CD4-positive, alpha-beta T cell treated with Interleukin-17A for 1 hour (primary cell): ENCODE data around the gene MRPL19.
"Not testable (repeated sequence)": the region's sequence is repeated elsewhere in the genome, so short reads cannot be mapped to it uniquely, and the experiment has no call there.

ENCODE experiments used
- DNase-seq: peaks from one replicate; pipeline ENCODE4 v3.0.0-alpha.2; 2020

Gene MRPL19

DNA sequence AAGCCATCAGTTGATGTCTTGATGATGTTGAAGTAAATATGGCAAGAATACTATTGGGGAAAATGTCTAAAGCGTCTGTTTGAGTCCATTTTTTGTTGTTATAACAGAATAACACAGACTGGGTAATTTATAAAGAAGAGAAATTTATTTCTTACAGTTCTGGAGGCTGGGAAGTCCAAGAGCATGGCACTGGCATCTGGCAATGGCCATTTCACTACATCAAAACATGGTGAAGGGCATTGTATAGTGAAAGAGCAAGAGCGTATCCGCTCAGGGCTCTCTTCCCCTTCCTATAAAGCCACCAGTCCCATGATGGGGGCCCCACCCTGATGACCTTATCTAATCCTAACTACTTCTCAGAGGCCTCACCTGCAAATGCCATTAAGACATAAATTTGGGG lies 29.6 kb upstream of the MRPL19 start:
- DNase-seq, result no peak

DNA sequence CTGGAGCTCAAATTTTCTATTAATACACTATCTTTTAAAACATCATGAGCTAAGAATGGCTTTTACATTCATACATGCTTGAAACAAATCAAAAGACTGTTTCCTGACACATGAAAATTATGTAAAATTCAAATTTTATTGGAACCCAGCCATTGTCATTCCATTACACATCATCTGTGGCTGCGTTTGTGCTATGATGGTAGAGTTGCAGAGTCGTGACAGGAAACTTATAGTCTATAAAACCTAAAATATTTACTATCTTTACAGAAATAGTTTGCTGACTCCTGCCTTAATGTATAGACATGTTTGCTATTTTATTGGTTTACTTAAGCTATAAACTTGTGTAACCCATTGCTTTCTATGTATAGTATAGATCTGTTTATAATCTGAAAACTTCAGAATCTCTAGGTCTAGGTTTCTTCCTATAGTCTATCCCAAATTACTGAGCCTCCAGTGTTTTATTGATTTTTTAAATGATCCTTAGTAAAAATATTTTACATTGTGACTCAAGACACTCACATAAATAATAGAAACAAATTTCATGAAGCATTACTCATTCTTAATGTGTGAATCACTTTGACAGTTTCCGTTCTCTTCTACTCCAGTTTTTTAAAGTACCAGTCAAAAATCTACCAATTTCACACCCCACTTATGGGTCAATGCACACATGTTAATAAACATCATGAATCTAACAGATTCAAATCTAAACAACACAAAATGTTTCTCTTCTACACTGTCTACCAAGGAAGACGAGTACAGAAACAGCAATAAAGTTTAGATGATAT lies 26.4 kb upstream of the MRPL19 start:
- no peak for DNase-seq

DNA sequence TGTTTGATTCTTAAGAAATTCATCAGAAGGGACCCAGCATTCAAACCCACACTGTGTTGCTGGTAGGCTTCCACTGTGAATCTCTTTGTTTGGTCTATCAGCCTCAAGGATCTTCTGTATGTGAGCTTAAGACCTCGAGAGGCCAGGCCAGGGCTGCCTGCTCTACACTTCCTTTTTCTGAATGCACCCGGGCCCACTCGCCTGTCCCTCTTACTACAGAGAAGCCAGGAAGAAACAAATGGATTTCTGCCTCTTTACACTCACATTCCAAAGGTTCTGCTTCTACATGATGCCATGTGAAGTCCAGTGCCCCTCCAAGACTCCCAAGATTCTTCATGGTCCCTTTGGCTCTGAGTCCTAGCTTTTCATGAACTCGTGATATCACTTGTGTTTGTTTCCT lies 25.4 kb upstream of the MRPL19 start:
- DNase-seq, result no peak

DNA sequence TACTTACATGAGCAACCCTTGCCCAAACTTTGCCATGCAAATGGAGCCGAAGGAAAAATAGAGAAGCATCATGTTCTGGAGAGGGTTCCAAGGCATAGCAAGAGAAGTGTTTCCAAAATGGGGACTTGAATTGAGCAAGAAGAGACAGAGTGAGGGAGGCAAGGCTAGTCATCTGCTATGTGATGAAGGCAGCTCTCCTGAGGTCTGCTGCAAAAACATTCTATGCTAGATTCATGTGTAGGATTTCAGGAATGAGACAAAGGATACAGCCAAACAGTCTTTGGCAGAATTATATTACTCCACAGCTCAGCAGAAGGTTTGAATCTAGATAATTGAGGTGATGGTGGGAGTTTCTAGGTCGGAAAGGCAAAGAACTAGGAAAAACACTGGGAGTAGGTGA lies 24.1 kb upstream of the MRPL19 start:
- no peak for DNase-seq

DNA sequence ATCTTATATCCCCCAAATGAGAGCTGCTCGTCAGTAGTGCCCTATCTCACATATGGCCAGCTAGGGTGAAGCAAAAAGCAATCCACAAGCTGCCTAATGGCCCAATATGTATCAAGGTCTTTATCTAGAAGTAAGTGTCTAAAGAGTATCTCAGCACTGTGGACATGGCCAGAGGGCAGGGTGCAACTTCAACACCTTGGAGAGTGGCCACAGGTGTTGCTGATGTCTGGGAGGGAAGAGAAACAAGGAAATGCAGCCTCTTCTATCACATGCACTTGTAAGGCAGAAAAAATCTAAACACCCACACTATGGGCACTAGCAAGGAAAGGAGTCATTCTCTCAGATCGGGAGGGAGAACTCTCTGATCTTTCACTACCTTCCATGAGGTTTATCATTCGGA lies 23.7 kb upstream of the MRPL19 start:
- no peak for DNase-seq

DNA sequence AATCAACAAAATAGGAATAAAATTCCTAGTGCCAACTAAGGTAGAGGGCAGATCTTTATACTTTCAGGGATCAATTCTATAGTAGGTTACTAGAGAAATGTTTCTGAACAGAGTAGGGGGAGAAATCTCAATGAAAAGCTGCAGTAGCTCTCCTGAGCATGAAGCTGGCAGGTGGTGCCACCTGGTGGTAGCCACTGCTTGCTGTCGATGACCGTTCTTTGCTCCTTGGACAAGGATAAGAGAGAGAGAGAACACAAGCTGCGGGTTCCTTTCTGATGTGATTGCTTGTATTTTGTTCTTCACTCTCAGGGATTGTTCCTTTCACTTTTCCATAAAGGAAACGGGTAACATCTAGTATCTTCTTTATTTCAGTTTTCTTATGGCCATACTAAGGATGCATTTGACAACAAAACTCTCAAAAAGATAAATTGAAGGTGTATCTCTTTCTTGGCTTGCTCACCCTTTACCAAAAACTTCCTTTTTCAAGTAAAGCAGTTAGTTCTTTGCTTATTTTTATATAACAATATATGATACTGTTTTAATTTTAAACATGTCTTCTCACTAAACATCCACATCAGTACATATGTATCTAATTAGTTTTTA lies 18.6 kb upstream of the MRPL19 start:
- DNase-seq, result peak; percentile 45

DNA sequence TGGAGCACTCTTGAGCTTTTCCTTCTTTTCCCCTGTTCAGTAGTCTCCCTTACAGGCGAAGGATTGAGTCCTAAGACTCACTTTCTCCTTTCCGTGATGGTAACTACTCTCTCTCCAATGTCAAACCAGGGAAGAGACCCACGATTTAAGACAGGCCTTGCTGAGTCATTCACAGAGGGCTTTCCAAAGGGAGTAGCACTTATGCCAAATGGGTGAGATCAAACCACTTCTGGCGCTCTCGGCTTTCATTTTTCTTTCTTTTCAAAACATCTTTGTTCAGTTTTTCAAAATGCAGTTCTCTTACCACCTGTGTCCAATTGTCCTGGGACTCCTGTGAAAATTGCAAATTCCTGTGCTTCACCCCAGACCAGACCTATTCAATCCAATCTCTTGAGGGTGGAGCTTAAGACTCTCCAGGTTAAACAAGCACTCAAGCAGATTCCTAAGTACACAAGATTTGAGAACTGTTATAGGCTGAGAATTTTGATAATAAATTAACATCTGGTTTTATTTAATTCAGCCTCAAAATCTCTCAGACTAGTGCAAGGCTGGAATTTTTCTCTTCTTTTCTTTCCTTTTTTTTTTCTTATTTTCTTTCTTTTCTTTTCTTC lies 14.4 kb upstream of the MRPL19 start:
- no peak for DNase-seq

DNA sequence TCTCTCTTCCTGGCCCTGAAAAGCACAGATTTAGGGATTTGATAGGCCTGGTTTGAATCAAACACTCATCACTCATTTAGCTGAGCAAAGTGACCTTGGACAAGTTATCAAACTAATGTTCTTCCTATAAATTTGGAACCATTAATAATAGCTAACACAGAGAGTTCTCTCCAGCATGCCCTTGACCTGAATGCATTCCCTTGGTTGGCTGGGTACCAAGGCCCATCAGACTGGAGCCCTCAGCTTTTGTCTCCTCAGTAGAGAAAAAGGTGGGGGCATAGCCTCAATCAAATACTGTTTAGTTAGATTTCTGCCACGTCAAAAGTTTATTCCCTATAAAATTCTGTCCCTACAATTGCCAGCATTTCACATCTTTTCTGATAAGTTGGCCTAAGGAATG lies 13.8 kb upstream of the MRPL19 start:
- DNase-seq, result no peak

DNA sequence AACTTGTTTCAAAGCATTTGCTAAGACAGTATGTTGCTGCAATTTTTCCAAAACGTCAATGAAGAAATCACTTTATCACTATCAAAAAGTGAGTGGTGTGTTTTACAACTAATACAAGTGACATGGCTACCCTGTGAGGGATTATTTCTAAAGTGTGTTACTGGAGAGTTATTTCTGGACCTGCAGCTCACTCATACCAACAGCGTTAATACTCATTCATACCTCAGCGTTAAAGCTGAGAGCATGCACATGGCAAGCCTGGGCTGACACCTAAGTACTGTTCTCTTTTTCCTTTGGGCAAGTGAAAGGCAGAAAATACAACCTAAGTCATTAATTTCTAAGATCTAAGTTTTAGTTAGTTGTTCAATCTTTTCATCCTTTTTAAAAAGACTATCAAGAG lies 13.0 kb upstream of the MRPL19 start:
- DNase-seq, result no peak

DNA sequence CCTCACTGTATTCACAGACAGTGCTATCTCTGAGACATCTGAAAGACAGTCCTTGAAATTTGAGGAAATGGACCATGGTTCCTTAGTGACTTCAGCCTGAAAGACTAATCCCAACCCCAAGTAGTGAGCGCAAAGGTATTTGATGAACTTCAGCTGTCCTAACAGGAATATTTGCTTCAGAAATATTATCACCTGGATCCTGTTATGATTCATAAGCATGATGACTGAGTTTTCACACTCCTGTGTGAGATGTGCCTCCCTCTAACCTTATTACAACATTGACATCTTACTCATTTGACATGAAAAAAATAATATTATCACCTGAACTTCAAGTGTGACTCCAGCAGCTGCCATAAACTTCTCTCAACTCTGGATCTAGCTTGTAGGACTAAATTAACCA lies 11.6 kb upstream of the MRPL19 start:
- DNase-seq, result no peak

DNA sequence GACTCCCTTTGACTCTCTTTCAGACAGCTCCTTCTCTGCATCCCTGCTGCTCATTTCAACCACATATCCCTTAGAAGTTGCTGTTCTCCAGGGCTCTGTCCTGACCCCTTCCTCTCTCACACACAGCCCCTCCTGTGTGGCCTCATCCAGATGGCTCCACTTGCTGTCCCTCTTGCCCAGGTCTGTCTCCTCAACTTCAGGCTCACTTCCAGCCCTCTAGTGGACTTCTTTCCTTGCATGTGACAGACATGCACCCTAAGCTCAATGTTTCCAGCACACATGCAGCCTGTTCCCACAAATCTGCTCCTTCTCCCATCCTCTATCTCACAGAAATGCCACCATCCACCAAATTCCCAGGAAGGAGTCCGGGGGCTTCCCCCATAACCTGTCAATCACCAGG lies 9.0 kb upstream of the MRPL19 start:
- DNase-seq, result no peak

DNA sequence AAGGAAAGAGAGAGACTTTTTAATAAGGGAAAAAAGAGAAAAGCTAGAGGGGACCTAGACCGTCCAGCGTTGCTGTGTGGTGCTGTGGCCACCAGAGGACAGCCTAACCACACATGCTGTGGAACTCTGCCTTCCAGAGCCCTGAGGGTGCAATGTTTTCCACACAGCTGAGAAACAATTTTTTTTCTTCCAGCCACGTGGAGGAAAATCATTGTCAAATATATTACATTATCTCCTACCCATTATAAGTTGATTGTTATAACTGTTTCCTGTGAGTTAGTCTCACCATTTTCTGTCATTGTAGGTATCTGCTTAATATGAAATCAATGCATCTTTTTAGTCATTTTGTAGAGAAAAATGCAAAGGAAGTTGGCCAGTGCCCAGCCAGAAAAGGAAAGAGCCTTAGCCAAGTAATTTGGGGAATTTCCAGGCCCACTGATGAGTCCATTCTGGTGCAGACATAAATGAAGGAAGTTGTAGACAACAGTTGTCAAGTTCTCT lies 5.9 kb upstream of the MRPL19 start:
- peak; percentile 43 for DNase-seq

DNA sequence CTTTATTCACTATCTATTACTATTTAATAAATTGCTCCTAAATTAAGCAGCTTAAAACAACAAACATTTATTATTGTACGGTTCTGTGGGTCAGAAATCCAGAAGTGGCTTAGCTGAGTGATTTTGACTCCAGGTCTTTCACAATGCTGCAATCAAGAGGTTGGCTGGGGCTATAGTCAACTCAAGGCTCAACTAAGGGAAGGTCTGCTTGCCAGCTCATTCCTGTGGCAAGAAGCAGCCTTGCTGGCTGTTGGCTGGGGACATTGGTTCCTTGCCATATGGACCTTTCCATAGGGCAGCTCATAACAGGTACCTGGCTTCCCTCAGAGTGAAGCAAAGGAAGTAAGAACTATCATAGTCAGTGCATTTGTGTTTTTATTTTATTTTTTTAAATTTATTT lies 5.0 kb upstream of the MRPL19 start:
- DNase-seq, result no peak

DNA sequence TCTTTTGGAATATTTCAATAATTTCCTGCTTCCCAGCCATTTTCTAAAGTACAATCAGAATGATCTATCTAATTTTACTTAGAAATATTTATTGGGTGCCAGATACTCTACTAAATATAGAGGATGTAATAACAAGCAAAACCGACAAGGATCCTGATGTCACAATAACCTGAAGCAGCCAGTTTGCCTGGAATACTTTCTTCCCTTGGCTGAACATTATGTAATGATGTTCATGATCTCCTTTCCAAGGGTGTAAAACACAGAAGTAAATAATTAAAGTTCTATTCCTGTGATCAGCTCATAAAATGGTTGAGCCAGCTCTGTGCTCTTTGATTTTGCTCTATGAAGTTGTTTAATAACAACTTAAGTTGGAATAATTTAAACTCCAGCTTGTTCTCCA lies 2.6 kb upstream of the MRPL19 start:
- no peak for DNase-seq

DNA sequence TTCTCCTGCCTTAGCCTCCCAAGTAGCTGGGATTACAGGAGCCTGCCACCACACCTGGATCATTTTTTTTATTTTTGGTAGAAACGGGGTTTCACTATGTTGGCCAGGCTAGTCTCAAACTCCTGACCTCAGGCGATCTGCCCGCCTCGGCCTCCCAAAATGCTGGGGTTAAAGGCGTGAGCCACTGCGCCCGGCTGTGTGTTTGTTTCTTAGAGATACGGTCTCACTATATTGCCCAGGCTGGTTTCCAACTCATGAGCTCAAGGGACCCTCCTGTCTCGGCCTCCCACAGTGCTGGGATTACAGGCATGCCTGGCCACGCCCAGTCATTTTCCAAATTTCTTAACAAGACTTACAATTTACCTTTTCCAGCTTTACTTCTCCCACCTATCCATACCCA lies 940 bp upstream of the MRPL19 start:
- no peak for DNase-seq

DNA sequence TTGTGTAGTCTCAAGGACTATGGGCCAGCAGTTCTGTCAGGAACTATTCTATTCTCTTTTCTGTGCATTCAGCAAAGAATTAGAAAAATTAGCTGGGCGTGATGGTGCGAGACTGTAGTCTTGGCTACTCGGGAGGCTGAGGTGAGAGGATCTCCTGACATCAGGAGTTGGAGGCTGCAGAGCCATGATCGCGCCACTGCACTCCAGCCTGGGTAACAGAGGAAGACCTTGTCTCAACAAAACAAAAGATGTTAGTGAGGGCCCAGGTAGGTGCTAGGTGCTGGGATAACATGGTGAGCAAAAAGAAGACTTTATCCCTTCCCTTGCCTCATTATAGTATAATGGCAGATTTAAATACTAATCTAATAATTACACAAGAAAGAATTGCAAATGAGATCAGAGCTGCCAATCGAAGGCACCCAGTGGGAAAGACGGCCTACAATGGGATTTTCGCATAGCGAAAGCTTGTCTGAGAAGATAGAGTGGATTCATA lies 447 bp upstream of the MRPL19 start:
- no peak for DNase-seq

DNA sequence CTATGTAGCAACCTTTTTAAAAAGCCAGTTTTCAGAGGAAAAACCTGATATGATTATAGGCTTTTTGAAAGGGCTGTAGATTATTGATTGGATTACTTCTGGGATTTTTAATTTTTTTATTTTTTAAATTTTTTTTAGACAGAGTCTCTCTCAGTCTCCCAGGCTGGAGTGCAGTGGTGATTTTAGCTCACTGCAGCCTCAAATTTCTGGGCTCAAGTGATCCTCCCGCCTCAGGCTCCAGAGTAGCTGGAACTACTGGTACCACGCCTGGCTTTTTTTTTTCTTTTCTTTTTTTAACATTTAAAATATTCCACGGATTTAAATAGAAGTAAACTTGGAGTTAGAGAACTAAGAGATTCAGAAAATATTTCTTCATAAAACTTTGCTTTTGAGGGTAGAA lies 1.2 kb downstream of the MRPL19 start:
- DNase-seq, result no peak

DNA sequence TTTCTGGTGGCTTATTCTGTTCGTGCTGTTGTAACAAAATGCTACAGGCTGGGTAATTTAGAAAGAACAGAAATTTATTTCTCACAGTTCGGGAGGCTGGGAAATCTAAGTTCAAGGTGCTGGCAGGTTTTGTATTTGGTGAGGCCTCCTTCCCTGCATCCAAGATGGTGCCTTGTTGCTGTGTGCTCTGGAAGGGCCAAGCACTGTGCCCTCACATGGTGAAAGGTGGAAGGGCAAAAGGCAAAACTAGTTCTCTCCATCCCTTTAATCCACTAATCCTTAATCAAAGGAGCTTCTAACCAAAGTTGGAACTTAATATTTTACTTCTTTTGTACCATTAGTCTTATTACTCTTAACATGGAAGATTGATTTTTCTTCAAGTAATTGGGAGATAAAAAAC lies 7.4 kb downstream of the MRPL19 start:
- no peak for DNase-seq

DNA sequence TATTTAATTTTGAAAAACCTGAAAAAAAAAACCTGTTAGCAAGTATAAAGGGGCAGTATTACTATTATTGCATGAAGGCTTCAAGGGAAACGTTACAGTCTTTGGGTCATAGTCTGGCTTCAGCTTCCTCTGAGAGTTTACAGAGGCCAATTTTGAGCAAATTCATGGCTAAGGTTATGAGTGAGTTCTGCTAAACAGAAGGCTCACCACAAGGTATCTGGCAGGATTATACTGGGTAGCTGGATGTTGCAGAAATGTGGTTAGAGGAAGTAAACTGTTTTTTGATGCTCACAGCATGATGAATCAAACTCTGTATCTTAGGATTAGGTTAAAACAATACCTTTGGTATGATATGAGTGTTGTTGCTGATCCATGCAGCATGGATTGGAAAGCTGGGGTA lies 9.3 kb downstream of the MRPL19 start:
- no peak for DNase-seq

DNA sequence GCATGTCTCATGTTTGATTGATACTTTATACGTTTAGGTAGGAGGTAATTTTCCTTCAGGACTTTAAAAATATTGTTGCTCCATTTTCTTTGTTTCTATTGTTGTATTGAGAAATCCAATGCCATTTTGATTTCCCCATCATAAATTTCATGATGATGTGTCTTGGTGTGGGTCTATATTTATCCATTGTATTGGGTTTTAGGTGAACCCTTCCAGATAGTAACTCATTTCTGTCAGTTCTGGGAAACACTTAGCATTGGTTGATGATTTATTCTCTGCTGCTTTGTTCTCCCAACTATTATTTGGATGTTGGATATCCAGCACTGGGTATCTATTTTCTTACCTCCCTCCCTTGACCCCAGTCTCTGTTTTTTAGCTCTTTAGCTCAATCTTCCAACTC lies 10.0 kb downstream of the MRPL19 start:
- no peak for DNase-seq

DNA sequence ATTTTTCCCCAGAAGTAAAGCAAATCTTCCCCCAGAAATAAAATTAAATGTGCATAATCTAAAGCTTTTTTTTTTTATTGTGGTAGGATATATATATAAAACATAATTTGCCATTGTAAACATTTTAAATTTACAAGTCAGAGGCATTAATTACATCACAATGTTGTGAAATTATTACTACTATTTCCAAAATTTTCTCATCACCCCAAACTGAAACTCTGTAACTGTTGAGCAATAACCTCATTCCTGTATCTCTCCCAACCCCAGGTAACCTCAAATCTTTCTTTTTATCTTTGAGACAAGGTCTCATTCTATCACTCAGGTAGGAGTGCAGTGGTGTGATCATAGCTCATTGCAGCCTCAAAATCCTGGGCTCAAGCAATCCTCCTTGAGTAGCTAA lies 11.2 kb downstream of the MRPL19 start:
- no peak for DNase-seq

DNA sequence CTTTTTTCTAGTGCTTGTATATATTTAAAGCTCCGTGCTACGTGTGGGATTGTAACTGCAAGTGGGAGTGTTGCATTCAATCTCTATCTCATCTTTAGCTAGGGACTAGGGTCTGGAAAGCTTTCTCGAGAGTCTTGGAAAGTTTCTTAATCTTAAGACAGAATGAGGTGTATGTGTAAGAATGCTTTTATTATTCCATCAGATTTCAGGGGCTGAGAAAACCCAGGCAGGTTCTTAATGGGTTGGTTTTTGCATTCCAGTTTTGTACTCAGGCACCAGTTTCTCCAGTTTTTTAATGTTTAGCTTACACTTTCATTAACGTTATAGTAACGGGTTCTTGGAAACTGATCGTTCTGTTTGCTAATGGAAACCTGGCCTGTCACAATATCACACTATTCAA lies 20.3 kb downstream of the MRPL19 start:
- DNase-seq, result no peak

DNA sequence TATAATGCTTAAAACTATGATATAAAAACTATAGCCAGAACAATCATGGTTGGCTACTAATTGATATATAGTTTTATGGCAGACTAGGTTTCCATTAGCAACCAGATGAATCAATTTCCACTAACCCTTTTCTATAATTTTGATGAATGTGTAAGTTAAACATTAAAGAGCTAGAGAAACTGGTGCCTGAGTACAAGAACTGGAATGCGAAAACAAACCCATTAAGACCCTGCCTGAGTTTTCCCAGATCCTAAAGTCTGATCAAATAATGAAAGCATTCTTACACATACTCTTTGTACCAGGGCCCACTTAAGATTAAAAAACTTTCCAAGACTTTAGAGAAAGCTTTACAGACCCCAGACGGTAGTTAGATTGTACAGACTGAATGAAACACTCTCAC lies 21.3 kb downstream of the MRPL19 start:
- no peak for DNase-seq

DNA sequence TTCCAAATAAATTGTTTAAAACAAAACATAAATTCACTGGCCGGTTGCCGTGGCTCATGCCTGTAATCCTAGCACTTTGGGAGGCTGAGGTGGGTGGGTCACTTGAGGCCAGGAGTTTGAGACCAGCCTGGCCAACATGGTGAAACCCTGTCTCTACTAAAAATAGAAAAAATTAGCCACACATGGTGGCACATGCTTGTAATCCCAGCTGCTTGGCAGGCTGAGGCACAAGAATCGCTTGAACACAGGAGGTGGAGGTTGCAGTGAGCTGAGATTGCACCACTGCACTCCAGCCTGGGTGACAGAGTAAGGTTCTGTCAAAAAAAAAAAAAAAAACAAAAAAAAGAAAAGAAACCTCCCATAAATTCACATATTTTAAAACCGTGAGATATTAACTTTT lies 28.8 kb downstream of the MRPL19 start:
- not testable (repeated sequence) for DNase-seq
